HG03457 (cell line): ENCODE data around the gene PNKD.
"Not testable (repeated sequence)": the region's sequence is repeated elsewhere in the genome, so short reads cannot be mapped to it uniquely, and the experiment has no call there.

Source experiments
- ATAC-seq: cut with Tn5 transposase; IDR thresholded peaks from one replicate; pipeline ENCODE4 v1.9.1; 2021; ENCODE audit warnings: moderate number of reproducible peaks; ENCODE audit not compliant: unreplicated experiment

Gene PNKD

DNA sequence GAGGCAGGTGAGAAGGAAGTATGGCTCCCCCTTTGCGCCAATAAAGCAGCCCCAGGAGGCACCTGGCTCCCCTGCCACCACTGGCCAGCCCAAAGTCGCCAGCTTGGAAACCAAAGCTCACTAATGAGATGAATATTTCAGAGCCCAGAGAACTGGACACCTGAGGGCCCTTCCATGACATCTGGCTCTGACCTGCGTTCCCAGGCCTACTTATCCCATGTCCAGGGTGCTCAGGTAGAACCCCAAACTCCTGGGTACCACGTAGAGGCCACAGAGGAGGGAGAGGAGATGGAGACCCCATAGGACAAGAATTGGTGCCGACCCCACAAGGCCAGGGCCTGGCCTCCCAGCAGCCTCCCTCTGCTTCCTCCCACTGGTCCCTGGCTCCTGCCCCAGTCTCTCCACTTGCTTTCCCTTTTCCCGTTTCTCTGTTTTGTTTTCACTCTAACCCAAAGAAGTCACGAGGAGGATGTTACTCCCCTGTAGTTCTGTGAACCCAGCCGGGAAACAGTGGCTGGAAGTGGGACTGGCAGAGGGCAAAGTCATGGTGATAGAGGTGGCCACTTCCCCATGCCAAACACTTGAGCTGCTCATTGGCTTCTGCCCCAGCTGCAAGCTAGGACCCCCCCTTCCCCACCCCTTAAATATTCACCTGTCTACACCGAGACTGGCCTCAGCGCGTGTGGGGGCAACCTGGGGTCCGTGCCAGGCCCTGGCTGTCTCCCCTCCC is 21.2 kb downstream of the PNKD start:
- ATAC-seq = no peak

DNA sequence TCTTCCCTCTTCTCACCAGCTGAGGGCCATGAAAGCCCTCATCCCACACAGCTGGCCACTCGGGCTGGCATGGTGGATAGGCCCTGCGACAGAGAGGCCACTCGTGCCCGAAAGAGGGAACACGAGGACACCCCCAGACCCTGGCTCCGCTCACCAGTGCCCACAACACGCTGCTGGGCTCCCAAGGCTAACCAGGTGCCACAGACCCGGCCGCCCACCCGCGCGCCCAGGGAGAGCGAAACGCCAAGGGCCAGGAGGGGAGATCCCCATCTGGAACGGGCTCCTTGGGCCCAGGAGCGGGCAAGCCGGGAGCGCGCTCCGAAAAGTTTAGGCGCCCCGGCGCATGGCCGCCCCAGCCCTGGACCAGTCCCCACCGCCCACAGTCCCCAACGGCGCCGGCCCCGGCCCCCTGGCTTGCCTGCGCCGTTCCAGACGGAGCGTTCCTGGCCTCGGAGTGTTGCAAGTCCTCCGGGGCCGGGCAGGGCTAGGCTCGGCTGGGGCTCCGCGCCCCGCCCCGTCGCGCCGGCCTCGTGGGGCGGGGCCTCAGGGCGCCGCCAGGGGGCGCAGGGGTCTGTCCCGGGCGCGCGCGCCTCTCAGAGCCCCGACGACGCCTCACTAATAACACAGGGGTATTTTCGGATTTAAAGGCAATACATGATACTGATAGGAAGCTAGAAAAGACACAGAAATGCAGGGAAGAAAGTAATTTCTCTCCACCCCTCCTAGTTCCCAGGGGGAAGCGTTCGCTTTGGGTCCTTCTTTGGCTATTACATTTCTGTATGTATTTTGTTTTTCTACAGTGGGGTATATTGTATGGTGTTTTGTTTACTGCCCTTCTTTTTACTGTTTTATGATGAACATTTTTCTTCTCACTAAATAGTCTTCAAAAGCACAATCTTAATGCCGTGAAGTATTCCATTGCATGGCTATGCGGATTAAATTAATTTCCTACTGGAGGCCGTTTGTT is 22.0 kb downstream of the PNKD start, which contains the start of gene TMBIM1:
Gene TMBIM1, minus strand, starts transcription at position 456 of the 967 bp plus-strand sequence. CDS start 10,362 bp downstream, outside the sequence.
- peak; percentile 70 for ATAC-seq

DNA sequence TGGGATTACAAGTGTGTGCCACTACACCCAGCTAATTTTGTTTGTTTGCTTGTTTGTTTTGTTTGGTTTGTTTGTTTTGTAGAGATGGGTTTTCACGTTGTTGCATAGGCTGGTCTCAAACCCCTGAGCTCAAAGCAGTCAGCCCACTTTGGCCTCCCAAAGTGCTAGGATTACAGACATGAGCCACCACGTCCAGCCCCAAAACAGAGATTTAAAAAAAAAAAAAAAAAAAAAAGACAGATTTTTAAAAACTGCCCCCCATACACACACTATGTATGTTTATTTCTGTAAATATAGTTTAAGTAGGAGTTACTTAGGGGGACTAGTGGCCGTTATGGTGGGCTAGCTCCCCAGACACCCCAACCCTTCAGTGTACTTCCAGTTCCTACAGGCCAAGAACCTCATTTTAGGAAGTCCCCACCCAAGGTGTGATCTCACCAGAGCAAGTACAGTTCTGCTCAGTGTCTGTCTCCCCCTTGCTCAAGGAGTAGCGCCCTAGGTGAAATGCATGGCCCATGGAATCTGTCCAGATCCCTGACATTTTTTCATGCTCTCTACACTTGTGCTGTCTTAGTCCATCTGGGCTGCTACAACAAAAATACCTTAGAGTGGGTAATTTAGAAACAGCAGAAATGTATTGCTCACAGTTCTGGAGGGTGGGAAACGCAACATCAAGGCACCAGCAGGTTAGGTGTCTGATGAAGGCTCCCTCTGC is 23.6 kb downstream of the PNKD start:
- ATAC-seq = no peak

DNA sequence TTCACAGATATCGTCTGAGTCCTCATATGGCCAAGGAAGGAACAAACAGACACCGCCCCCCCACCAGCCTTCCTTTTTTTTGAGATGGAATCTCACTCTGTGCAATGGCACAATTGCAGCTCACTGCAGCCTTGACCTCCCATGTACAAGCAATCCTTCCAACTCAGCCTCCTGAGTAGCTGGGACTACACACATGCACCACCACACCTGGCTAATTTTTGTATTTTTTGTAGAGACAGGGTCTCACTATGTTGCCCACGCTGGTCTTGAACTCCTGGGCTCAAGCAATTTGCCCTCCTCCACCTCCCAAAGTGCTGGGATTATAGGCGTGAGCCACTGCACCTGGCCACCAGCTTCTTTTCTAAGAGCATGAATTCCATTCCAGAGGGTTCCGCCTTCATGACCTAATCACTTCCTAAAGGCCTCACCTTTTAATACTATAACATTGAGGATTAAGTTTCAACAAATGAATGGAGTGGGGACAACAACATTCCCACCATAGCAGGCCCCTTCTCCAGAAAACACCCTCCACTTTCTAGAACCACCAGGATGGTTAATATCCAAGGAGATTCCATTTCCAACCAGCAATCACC is 24.2 kb downstream of the PNKD start:
- no peak for ATAC-seq

DNA sequence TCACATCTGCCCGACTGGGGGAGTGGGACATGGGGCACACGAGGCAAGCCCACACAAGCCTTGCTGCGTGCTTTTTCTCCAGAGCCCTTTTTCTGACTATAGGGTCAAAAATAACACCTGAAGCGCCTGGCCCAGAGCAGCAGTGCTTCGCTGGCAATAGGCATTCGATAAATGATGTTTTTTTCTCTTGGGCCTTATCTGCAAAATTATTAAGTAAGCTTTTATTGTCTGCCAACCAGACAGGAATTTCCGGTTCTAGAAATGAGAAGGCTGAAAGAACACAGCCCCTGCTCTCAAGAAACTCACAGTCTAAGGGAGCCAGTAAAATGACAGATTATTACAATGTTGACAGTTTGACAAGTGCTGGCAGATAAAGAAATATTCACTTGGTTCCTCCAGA is 24.7 kb downstream of the PNKD start:
- ATAC-seq = no peak

DNA sequence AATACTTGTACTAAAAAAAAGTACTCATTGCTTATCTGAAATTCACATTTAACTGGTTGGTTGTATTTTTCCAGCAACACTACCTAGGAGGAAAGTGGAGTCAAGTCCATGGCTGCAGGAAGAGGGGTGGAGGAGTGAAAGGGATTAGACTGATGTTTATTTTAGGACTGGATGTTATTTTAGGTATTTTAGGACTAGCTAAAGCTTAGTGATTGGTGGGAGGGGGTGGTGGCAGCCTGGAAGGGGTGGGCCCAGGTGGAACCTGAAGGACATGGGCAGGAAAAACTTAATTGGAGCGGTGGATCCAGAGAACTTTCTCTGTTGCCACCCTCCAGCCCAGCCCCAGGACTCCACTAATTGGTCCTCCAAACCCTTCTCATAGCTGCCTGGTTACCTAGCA is 25.9 kb downstream of the PNKD start:
- ATAC-seq = no peak

DNA sequence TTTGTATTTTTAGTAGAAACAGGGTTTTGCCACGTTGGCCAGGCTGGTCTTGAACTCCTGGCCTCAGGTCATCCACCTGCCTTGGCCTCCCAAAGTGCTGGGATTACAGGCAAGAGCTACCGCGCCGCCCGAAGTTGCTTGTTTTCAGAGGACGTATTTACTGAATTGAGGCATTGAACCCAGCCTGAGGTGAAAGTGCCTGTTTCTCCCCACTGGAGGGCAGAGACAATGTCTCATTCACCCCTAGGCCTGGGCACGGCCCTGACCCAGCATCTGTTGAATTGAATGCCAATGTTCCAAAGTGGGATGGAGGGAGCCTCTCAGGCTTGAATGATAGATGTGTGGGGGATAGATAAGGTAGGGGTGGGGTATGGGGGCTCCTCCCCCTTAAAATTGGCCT is 26.5 kb downstream of the PNKD start:
- ATAC-seq = no peak

DNA sequence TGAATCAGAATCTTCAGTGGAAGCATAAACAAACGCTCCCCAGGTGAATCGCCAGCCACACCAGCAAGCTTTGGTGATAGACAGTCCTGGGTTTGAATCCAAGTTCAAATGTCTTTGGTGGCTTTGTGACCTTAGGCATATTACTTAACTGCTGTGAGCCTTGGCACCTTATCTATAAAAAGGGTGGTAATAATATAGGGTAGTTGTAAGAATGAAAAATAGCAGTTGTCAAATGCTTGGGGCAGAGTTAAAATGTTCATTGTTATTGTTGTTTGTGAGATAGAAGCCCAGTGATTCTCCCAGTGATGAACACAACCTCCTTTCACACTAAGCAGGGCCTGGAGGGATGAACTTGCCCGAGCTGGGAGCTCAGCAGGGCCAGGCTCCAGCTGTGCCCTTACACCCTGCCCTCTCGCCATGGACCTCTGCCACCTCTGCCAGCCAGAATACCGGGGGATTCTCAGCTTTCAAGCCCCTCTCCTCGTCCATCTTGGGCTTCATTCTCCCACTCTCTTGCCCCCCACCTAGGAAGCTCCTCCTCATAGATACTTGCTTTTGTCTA is 28.1 kb downstream of the PNKD start:
- no peak for ATAC-seq

DNA sequence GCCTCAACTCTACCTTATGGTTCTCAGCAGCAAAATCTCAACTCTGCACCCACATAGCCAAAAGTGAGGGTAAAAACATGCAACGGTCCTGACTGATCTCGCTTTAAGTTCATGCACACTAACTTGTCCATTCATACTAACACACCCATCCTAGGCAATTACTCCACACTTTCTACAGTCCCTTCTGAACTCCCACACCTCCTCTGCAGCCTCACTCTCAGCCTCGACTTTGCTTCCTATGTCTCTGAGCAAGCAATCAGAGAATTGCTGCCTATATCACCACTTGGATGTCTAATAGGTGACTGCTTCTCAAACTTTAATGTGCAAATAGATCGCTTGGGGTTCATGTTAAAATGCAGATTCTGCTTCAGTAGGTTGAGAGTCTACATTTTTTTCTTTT is 29.8 kb downstream of the PNKD start:
- no peak for ATAC-seq

DNA sequence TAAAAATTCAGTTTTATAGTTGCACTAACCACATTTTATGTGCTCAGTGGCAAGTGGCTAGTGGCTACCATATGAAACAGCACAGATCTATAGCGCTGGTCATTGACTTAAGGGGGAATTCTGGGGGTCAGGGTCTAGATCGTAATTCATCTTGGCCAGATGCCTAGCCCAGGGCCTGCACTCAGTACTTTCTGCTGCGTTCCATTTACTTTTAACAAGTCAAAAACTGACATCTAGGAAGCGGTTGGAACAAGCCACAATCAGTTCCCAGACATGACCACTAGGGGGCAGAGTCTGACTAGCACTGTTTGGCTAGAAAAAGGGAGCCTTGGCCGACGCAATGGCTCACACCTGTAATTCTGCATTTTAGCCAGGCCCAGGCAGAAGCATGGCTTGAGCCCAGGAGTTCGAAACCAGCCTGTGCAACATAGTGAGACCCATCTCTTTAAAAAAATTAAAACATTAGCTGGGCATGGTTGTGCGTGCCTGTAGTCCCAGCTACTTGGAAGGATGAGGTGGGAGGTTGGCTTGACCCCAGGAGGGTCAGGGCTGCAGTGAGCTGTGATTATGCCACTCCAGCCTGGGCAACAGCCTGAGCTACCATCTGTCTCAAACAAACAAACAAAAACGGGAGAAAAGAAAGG is 31.0 kb downstream of the PNKD start:
- no peak for ATAC-seq

DNA sequence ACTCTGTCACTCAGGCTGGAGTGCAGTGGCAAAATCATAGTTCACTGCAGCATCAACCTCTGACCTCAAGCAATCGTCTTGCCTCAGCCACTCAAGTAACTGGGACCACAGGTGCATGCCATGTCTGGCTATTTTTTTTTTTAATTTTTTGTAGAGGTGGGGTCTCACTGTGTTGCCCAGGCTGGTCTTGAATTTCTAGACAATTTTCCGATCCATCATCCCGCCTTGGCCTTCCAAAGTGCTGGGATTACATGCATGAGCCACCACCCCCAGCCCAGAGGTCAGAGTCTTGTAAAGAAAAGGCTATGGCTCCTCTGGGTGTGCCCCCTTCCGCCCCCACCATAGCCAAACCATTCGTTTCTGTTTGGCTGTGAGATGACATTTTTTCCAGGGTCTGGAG is 35.1 kb downstream of the PNKD start:
- ATAC-seq = no peak

DNA sequence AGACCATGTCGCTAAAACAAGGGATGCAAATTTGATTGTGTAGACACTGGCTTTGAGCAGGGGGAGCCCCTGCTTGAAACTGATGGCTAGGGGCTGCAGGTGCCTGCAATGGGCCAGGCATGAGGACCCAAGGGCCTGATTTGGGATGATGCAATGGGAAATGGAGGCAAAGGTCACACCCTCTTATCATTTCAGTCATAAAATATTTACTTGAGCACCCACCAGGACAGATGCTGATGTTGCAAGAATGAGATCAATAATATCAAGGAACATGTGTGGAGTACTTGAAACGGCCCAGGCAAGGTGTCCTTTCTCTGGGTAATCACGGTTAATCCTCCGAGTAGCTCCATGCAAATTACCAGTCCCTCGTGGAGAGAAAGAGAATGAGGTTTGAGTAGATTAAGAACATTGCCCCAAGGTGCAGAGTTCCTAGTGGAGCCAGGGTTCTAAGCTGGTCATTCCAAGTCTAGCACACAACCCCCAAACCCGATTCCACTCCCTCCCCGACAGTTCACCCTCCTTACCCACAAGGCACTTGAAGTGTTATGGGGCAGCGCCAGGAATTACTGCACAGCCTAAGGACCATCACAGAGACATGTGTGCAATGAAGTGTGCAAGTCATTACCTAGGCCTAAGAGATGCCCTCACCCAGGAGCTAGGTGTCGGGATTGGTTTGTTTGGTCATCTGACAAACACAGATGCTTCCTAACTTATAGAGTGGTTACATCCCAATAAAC is 36.0 kb downstream of the PNKD start:
- no peak for ATAC-seq

DNA sequence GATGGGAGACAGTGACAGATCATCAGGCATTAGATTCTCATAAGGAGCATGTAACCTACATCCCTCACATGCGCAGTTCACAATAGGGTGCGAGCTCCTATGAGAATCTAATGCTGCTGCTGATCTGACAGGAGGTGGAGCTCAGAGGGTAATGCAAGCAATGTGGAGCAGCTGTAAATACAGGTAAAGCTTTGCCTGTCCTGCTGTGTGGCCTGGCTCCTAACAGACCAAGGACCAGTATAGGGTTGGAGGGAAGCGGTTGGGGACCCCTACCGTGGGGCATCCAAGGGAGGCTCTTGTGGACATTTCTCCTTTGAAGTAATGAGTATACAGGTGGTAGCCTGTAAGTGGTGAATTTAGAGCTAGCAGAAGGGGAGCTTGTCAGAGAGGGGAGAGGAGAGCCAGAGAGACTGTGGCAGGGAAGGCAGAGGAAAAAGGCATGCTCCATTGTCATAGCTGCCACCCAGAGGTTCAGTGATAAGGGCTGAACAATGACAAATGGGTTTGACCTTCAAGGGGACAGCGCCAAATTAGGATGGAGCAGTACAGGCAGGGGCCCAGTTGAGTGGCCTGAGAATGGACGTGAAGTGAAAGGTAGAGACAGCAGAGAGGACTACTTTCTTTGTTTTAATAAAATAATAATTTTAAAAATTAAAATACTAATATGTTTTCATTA is 37.2 kb downstream of the PNKD start:
- no peak for ATAC-seq

DNA sequence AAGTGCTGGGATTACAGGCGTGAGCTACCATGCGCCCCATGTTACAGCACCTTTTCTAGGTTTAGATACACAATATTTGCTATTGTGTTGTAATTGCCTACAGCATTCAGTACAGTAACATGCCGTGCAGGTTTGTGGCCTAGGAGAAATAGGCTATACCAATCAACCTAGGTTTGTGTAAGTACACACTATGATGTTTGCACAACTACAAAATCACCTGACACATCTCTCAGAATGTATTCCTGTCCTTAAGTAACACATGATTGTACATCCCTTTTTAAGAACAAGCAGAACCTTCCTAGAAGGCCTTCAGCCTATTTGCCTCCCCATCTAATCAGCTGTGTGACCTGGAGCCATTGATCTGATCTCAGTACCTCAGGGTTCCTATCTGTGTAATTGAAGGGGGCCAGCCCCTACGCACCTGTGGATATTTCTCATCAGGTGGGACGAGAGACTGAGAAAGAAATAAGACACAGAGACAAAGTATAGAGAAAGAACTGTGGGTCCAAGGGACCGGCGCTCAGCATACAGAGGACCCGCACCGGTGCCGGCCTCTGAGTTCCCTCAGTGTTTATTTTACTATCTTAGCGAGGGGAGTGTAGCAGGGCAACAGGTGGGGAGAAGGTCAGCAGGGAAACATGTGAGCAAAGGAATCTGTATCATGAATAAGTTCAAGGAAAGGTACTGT is 40.7 kb downstream of the PNKD start:
- no peak for ATAC-seq

DNA sequence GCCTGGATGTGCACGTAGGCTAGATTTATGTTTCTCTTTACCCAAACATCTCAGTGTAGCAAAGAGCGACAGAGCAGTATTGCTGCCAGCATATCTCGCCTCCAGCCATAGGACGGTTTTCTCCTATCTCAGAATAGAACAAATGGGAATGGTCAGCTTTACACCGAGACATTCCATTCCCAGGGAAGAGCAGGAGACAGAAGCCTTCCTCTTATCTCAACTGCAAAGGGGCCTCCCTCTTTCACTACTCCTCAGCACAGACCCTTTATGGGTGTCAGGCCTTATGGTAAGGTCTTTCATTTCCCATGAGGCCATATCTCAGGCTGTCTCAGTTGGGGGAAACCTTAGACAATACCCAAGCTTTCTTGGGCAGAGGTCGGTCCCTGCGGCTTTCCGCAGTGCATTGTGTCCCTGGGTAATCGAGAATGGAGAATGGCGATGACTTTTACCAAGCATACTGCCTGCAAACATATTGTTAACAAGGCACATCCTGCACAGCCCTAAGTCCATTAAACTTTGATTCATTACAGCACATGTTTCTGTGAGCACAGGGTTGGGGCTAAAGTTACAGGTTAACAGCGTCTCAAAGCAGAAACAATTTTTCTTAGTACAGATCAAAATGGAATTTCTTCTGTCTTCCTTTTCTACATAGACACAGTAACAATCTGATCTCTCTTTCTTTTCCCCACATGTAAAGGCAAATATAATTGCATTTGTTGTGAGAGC is 41.4 kb downstream of the PNKD start:
- not testable (repeated sequence) for ATAC-seq

DNA sequence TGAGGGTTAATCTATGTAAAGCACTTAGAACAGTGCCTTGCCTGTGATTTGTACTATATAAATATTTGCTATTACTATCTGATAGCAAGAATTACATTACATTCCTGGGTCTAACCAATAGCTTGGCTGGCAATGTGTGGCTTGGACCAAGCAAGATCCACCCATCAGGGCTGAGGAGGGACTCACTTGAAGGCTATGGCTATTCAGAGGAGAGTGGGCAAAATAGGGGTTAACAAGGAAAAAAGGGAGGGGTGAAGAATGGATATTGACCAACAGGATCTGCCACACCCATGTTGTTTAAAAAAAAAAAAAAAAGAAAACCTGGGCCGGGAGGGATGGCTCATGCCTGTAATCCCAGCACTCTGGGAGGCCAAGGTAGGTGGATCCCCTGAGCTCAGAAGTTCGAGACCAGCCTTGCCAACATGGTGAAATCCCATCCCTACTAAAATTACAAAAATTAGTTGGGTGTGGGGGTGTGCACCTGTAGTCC is 42.0 kb downstream of the PNKD start:
- ATAC-seq = no peak

DNA sequence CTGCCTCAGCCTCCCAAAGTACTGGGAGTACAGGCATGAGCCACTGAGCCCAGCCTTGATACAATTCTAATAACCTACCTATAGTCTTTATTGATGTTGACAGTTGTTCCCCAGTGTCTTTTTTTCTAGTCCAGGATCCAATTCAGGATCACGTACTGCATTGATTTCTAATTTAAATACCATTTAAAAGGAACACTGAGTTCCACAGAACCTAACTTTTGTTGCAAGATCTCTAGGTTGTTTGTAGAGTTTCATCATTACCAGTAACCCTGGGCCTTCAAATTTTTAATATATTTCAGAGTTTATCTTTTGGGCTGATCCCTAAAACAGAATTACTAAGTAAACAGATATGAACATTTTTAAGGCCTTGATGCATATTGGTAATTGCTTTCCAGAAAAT is 43.0 kb downstream of the PNKD start:
- ATAC-seq = no peak
